Suprapubic skin (tissue), 4 donors: Measurements from ENCODE around the gene SIVA1. TPM values are rescaled to one million over a fixed set of nuclear protein-coding genes. Genes with fewer than 3 reads are reported as not detected.

Experiments used
- DNase-seq, 2 donors: peaks; one replicate each; pipeline ENCODE4 v3.0.0-alpha.2; 2019; ENCODE audit warnings: low spot score in 2 of 2
- H3K27ac ChIP-seq: fragments of 200-600 bp; sonication (generic); one replicate; pipeline ENCODE4 v1.5.1; 2019
- H3K27me3 ChIP-seq: fragments of 200-600 bp; sonication (generic); one replicate; pipeline ENCODE4 v1.5.1; 2019
- H3K36me3 ChIP-seq: fragments of 200-600 bp; sonication (generic); one replicate; pipeline ENCODE4 v1.5.1; 2019
- H3K4me1 ChIP-seq: fragments of 200-600 bp; sonication (generic); one replicate; pipeline ENCODE4 v1.5.1; 2019
- H3K4me3 ChIP-seq: fragments of 200-600 bp; sonication (generic); one replicate; pipeline ENCODE4 v1.5.1; 2019; ENCODE audit warnings: mild to moderate bottlenecking
- H3K9me3 ChIP-seq: fragments of 200-600 bp; sonication (generic); one replicate; pipeline ENCODE4 v1.5.1; 2019
- CTCF ChIP-seq, 2 donors: fragments of 200-600 bp in 1 of 2; fragments of 450-650 bp in 1 of 2; sonication (generic) in 1 of 2; IDR thresholded peaks; one replicate each; pipeline ENCODE4 v1.5.1; 2016 to 2019; ENCODE audit warnings: antibody characterized with exemption in 2 of 2, mild to moderate bottlenecking in 1 of 2, moderate library complexity in 1 of 2
- EP300 ChIP-seq: sonication (generic); formaldehyde crosslinking; IDR thresholded peaks from one replicate; pipeline ENCODE4 v1.6.1; 2017; ENCODE audit warnings: antibody characterized with exemption
- POLR2A ChIP-seq, 2 donors: fragments of 450-650 bp; IDR thresholded peaks; one replicate each; pipeline ENCODE4 v1.6.1; 2017; ENCODE audit warnings: antibody characterized with exemption in 2 of 2, mild to moderate bottlenecking in 2 of 2, moderate library complexity in 2 of 2
- POLR2AphosphoS5 ChIP-seq, 3 donors: sonication (generic); formaldehyde crosslinking; IDR thresholded peaks; one replicate each; pipeline ENCODE4 v1.6.1; 2017; ENCODE audit warnings: antibody characterized with exemption in 3 of 3
- WGBS: methylation state at CpG from one replicate; pipeline ENCODE4 v1.1.5; 2018; 5-methylcytosine and 5-hydroxymethylcytosine counted together
- total RNA-seq, 4 donors: library from RNA; depleted of rRNA; stranded (reverse); fragments of >200 nt; gene quantifications; one replicate each; pipeline ENCODE4 v1.1.0, GENCODE V29; 2016

SIVA1 gene
- total RNA-seq, 4 donors from 2014 or later = 94.0 to 159 (median 142) TPM

DNA sequence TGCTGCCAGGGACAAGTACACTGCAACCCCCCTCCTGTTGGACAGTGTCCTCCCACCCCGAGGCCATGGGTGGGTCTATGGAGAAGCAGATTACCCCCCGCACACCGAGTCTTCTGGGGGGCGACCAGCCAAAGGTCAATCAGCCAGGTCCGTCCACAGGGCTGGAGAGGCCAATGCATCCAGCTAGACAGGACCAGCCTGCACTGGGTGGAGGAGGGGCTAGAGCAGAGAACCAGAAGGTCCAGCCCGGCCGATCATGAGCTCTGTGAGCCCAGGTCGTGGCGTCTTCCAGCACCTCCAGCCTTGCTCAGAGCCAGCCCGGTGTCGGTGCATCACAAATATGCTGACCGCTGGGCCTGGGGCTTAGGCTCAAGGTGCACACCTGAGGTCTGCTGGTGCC, 37.1 kb upstream of the SIVA1 start:
- peaks cover 77% of the 10 kb centered on the region for H3K36me3 ChIP-seq
- no peak for TF ChIP-seq POLR2AphosphoS5 (IDR thresholded peaks at IDR 0.05)
- TF ChIP-seq EP300 = no peak
- no peak for TF ChIP-seq CTCF (IDR thresholded peaks at IDR 0.05)
- TF ChIP-seq POLR2A (IDR thresholded peaks at IDR 0.05) = no peak
- DNase-seq = no peak
- peaks cover 4% of the 10 kb centered on the region for H3K4me1 ChIP-seq
- no peak overlapping the region for H3K4me3 ChIP-seq
- 87% methylated on average over 6 of the region's 12 CpGs for WGBS
- no peaks in the 10 kb centered on the region for H3K27me3 ChIP-seq
- no peak overlapping the region for H3K27ac ChIP-seq
- no peaks in the 10 kb centered on the region for H3K9me3 ChIP-seq

DNA sequence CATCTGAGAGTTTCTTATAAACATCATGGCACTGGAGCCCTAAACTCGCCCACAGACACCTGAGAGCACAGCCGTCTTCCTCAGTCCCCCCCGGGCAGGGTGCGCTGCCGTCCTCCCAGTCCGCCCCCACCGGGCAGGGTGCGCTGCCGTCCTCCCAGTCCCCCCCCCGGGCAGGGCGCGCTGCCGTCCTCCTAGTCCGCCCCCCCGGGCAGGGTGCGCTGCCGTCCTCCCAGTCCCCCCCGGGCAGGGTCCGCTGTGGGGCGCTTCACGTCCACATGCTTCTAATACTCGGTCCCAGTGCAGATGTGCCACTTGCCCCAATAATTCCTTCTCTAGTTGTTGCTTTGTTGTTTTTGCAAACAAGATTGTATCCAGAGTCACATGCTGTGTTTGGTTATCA, 35.8 kb upstream of the SIVA1 start:
- 91% methylated on average over 13 of the region's 22 CpGs for WGBS
- DNase-seq = no peak
- no peak for TF ChIP-seq EP300
- no peak for TF ChIP-seq POLR2A (IDR thresholded peaks at IDR 0.05)
- no peak for TF ChIP-seq POLR2AphosphoS5 (IDR thresholded peaks at IDR 0.05)
- Histone ChIP-seq H3K4me1 (peaks cover 4% of the 10 kb centered on the region), H3K27ac (no peak overlapping the region), H3K4me3 (no peak overlapping the region), H3K27me3 (no peaks in the 10 kb centered on the region), H3K9me3 (no peaks in the 10 kb centered on the region), H3K36me3 (peaks cover 65% of the 10 kb centered on the region)

DNA sequence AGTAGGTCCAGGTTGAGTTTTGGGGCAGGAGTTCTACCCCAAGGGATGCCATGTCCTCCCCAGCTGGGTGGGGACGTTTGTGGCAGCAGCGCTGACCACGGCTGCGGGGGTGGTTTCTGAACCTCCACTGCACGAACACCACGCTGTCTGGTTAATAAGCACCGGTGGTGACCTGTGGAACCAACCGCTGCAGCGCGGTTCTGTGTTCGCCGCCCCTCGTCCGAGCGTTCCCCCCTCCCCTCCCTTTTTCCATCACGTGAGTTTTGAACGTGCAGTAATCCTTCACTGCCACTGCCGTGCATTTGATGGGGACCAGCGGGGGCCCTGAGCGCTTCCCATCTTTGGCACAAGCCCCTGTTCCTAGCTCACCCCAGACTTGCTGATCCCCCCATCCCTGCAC, 35.3 kb upstream of the SIVA1 start:
- Histone ChIP-seq H3K36me3 (peaks cover 60% of the 10 kb centered on the region), H3K9me3 (no peaks in the 10 kb centered on the region), H3K27me3 (no peaks in the 10 kb centered on the region), H3K4me1 (peaks cover 6% of the 10 kb centered on the region), H3K27ac (no peak overlapping the region), H3K4me3 (no peak overlapping the region)
- WGBS = 84% methylated on average over 19 of the region's 20 CpGs
- TF ChIP-seq POLR2A (IDR thresholded peaks at IDR 0.05) (no peak), POLR2AphosphoS5 (IDR thresholded peaks at IDR 0.05) (no peak), EP300 (no peak)
- no peak for DNase-seq

DNA sequence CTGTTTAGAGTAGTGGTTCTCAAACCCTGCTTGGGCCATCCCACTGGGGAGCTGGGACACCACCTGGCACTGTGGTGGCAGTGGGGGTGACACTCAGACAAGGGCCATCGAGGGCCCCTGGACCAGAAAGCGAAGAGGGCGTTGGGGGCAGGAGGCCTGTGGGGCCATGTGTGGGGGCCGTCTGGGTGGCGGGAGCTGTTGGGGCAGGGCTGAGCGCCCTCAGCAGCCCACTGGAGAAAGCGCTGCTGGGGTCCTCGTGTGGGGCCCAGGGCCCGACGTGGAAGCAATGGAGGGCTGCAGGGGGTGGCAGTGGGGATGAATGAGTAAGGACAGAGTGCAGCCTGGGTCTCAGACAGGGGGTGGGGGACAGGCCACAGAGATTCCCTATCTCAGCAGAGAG, 34.8 kb upstream of the SIVA1 start:
- Histone ChIP-seq H3K4me1 (peaks cover 11% of the 10 kb centered on the region), H3K36me3 (peaks cover 55% of the 10 kb centered on the region), H3K27ac (no peak overlapping the region), H3K4me3 (no peak overlapping the region), H3K9me3 (no peaks in the 10 kb centered on the region), H3K27me3 (no peaks in the 10 kb centered on the region)
- DNase-seq = no peak
- WGBS = 92% methylated on average over 10 of the region's 10 CpGs
- TF ChIP-seq POLR2AphosphoS5 (IDR thresholded peaks at IDR 0.05) (no peak), EP300 (no peak), POLR2A (IDR thresholded peaks at IDR 0.05) (no peak)

- Histone ChIP-seq H3K27ac (no peak overlapping the region), H3K4me1 (peaks cover 19% of the 10 kb centered on the region), H3K36me3 (peaks cover 47% of the 10 kb centered on the region), H3K27me3 (no peaks in the 10 kb centered on the region), H3K4me3 (no peak overlapping the region), H3K9me3 (no peaks in the 10 kb centered on the region)
- no peak for DNase-seq
- TF ChIP-seq POLR2AphosphoS5 (IDR thresholded peaks at IDR 0.05) (no peak), EP300 (no peak), CTCF (IDR thresholded peaks at IDR 0.05) (no peak), POLR2A (IDR thresholded peaks at IDR 0.05) (no peak)
- WGBS = 97% methylated on average over 5 of the region's 11 CpGs
Measured at GRCh38 chr14:104718871-104719270, 34.1 kb upstream of the SIVA1 start.

DNA sequence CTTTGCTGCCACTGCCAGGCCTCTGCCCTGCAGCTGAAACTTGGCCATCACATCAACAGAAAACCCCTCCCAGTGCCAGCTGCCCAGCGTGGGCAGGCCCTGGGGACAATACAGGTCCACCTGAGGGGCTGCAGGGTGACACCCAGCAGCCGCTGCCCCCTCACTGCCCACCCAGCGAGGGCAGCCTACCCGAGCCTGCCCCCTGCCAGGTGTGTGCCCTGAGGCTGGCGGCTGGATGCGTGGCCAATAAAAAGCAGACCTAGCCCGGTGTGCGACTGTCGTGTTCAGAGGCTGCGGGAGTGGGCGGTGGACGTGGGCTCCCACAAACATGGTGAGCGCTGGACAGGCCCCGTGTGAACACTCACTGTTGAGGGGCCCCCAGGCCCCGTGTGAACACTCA, 33.6 kb upstream of the SIVA1 start:
- peaks cover 43% of the 10 kb centered on the region for H3K36me3 ChIP-seq
- 82% methylated on average over 8 of the region's 15 CpGs for WGBS
- TF ChIP-seq EP300 (no peak), CTCF (IDR thresholded peaks at IDR 0.05) (no peak), POLR2AphosphoS5 (IDR thresholded peaks at IDR 0.05) (no peak), POLR2A (IDR thresholded peaks at IDR 0.05) (no peak)

More for the DNA sequence above, 33.6 kb upstream of the SIVA1 start:
- no peak overlapping the region for H3K4me3 ChIP-seq
- H3K27me3 ChIP-seq = no peaks in the 10 kb centered on the region
- no peak for DNase-seq
- no peak overlapping the region for H3K27ac ChIP-seq
- H3K4me1 ChIP-seq = peaks cover 22% of the 10 kb centered on the region
- H3K9me3 ChIP-seq = no peaks in the 10 kb centered on the region
